Smooth muscle cell (in vitro differentiated cells): ENCODE measurements around the gene TRAF3. TPM values are rescaled to one million over a fixed set of nuclear protein-coding genes. Genes with fewer than 3 reads are reported as not detected.

Experiments used
- DNase-seq: peaks from one replicate; lab custom pipeline; 2025; ENCODE audit not compliant: unreplicated experiment; lab: John Stamatoyannopoulos, UW
- H2AFZ ChIP-seq: fragments of 200-600 bp; sonication (generic); 2 replicates; pipeline ENCODE4 v1.6.0; 2016; ENCODE audit warnings: antibody characterized with exemption, low read depth, mild to moderate bottlenecking
- H3F3A ChIP-seq: fragments of 200-600 bp; sonication (generic); 2 replicates; pipeline ENCODE4 v1.6.0; 2017; ENCODE audit warnings: antibody characterized with exemption, low read depth
- H3K27ac ChIP-seq: fragments of 200-600 bp; sonication (generic); 2 replicates; pipeline ENCODE4 v1.5.1; 2016; ENCODE audit warnings: low read depth, mild to moderate bottlenecking
- H3K27me3 ChIP-seq: fragments of 200-600 bp; sonication (generic); 2 replicates; pipeline ENCODE4 v1.6.1; 2016; ENCODE audit warnings: low read depth, mild to moderate bottlenecking
- H3K36me3 ChIP-seq: fragments of 200-600 bp; sonication (generic); 2 replicates; pipeline ENCODE4 v1.5.1; 2016; ENCODE audit warnings: low read depth
- H3K4me1 ChIP-seq: fragments of 200-600 bp; sonication (generic); 2 replicates; pipeline ENCODE4 v1.5.1; 2016; ENCODE audit warnings: low read depth
- H3K4me2 ChIP-seq: fragments of 200-600 bp; sonication (generic); 2 replicates; pipeline ENCODE4 v1.6.0; 2016; ENCODE audit warnings: mild to moderate bottlenecking
- H3K4me3 ChIP-seq: fragments of 200-600 bp; sonication (generic); 2 replicates; pipeline ENCODE4 v1.5.1; 2016; ENCODE audit warnings: mild to moderate bottlenecking
- H3K79me2 ChIP-seq: fragments of 200-600 bp; sonication (generic); 2 replicates; pipeline ENCODE4 v1.6.0; 2016; ENCODE audit warnings: low read depth, mild to moderate bottlenecking
- H3K9ac ChIP-seq: fragments of 200-600 bp; sonication (generic); 2 replicates; pipeline ENCODE4 v1.6.0; 2016; ENCODE audit warnings: low read depth
- H3K9me3 ChIP-seq: fragments of 200-600 bp; sonication (generic); replicated peaks from 2 replicates; pipeline ENCODE4 v1.5.1; 2016; ENCODE audit warnings: low read depth
- H4K20me1 ChIP-seq: fragments of 200-600 bp; sonication (generic); 2 replicates; pipeline ENCODE4 v1.6.0; 2016; ENCODE audit warnings: low read depth
- CTCF ChIP-seq: fragments of 200-600 bp; sonication (generic); IDR thresholded peaks from 2 replicates; pipeline ENCODE4 v1.5.1; 2017; ENCODE audit warnings: borderline replicate concordance, mild to moderate bottlenecking, antibody characterized with exemption; ENCODE audit not compliant: insufficient read depth, poor library complexity, severe bottlenecking
- WGBS: methylation state at CpG from one replicate; pipeline ENCODE4 v1.1.7; 2016; ENCODE audit warnings: low lambda C conversion rate; 5-methylcytosine and 5-hydroxymethylcytosine counted together
- polyA plus RNA-seq: library from polyadenylated mRNA; unstranded; fragments of >200 nt; fragmentation: Nextera tagmentation; extraction: Ambion mirVana; gene quantifications from 2 replicates; pipeline ENCODE4 v1.2.1, GENCODE V29; 2016
- total RNA-seq: library from RNA; depleted of rRNA; stranded (reverse); fragments of >200 nt; gene quantifications from 2 replicates; pipeline ENCODE4 v1.2.3, GENCODE V29; 2014

Gene TRAF3
- total and polyA plus RNA-seq, 2 experiments from 2014 or later, result 9.4 to 24.6 TPM

- H3K27me3 ChIP-seq, result no peaks in the 10 kb centered on the region
- H3K9me3 ChIP-seq, result no peaks in the 10 kb centered on the region
- H3K27ac ChIP-seq, result peak overlapping the region; percentile 94
- H3F3A ChIP-seq, result peaks cover 14% of the 10 kb centered on the region
- H3K9ac ChIP-seq, result peak overlapping the region; percentile 94
- no peaks in the 10 kb centered on the region for H3K36me3 ChIP-seq
- peaks cover 59% of the 10 kb centered on the region for H4K20me1 ChIP-seq
- H3K4me3 ChIP-seq, result peak overlapping the region; percentile 87
- no peak for TF ChIP-seq CTCF
- peak overlapping the region; percentile 97 for H3K4me2 ChIP-seq
- WGBS, result 37% methylated on average over 4 of the region's 4 CpGs
- no peak for DNase-seq
- H3K4me1 ChIP-seq, result peaks cover 7% of the 10 kb centered on the region
- H2AFZ ChIP-seq, result no peak overlapping the region
- peaks cover 60% of the 10 kb centered on the region for H3K79me2 ChIP-seq
Observed at GRCh38 chr14:102779084-102779462, 1.8 kb downstream of the TRAF3 start.

- no peak for DNase-seq
- H3K79me2 ChIP-seq, result peaks cover 65% of the 10 kb centered on the region
- H3K27me3 ChIP-seq, result no peaks in the 10 kb centered on the region
- H2AFZ ChIP-seq, result no peak overlapping the region
- peak overlapping the region; percentile 8 for H3K9ac ChIP-seq
- 86% methylated on average over 13 of the region's 13 CpGs for WGBS
- no peak overlapping the region for H3K27ac ChIP-seq
- H3K4me3 ChIP-seq, result peak overlapping the region; percentile 87
- no peak for TF ChIP-seq CTCF
- peaks cover 66% of the 10 kb centered on the region for H4K20me1 ChIP-seq
- H3K36me3 ChIP-seq, result no peaks in the 10 kb centered on the region
- peaks cover 14% of the 10 kb centered on the region for H3F3A ChIP-seq
- H3K4me1 ChIP-seq, result peaks cover 7% of the 10 kb centered on the region
- no peaks in the 10 kb centered on the region for H3K9me3 ChIP-seq
- peak overlapping the region; percentile 97 for H3K4me2 ChIP-seq
Observed at GRCh38 chr14:102779574-102780315, 2.5 kb downstream of the TRAF3 start.

GRCh38 chr14:102781063-102781462, 3.8 kb downstream of the TRAF3 start:
- H3K36me3 ChIP-seq, result no peaks in the 10 kb centered on the region
- WGBS, result 86% methylated on average over 4 of the region's 4 CpGs
- H3K9ac ChIP-seq, result no peak overlapping the region
- H3K4me3 ChIP-seq, result no peak overlapping the region
- H3K27ac ChIP-seq, result no peak overlapping the region
- H3K4me1 ChIP-seq, result peaks cover 7% of the 10 kb centered on the region
- H3F3A ChIP-seq, result peaks cover 8% of the 10 kb centered on the region
- TF ChIP-seq CTCF, result no peak
- no peaks in the 10 kb centered on the region for H3K27me3 ChIP-seq
- no peak overlapping the region for H3K4me2 ChIP-seq
- no peak overlapping the region for H2AFZ ChIP-seq
- peaks cover 78% of the 10 kb centered on the region for H3K79me2 ChIP-seq
- peaks cover 79% of the 10 kb centered on the region for H4K20me1 ChIP-seq
- H3K9me3 ChIP-seq, result no peaks in the 10 kb centered on the region
- no peak for DNase-seq

- H3K4me1 ChIP-seq, result peaks cover 7% of the 10 kb centered on the region
- H3K4me2 ChIP-seq, result no peak overlapping the region
- no peaks in the 10 kb centered on the region for H3K36me3 ChIP-seq
- H3K9ac ChIP-seq, result no peak overlapping the region
- no peaks in the 10 kb centered on the region for H3F3A ChIP-seq
- no peak for TF ChIP-seq CTCF
- no peak overlapping the region for H2AFZ ChIP-seq
- no peaks in the 10 kb centered on the region for H3K27me3 ChIP-seq
- 87% methylated on average over 7 of the region's 7 CpGs for WGBS
- no peak overlapping the region for H3K4me3 ChIP-seq
- peaks cover 97% of the 10 kb centered on the region for H3K79me2 ChIP-seq
- no peak for DNase-seq
- H3K9me3 ChIP-seq, result no peaks in the 10 kb centered on the region
- no peak overlapping the region for H3K27ac ChIP-seq
- H4K20me1 ChIP-seq, result peaks cover 98% of the 10 kb centered on the region
Observed at GRCh38 chr14:102782974-102783373, 5.7 kb downstream of the TRAF3 start.
